Measurements from ENCODE around the gene DCC. TPM values are rescaled to one million over a fixed set of nuclear protein-coding genes. Genes with fewer than 3 reads are reported as not detected.

DCC gene
- polyA plus RNA-seq, 1 donor (not counting 4 experiments of a cell fraction or from before 2014, with no cell fraction given): not detected

DNA sequence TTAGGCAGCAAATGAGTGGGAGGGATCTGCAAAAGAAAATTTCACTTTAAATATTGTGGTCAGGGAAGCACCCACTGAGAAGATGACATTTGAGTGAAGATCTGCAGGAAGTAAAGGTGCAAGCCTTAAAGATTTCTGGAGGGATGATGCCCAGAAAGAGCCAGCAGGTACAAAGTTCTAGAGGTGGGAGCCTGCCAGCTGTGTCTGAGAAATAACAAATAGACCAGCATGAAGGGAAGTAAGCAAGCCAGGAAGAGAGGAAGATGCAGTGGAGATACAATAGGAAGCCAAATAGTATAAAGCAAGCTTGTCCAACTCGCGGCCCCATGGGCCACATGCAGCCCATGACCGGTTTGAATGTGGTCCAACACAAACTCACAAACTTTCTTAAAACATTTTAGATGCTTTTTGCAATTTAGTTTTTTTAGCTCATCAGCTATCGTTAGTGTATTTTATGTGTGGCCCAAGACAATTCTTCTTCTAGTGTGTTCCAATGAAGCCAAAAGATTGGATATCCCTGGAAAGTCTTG, 489.9 kb downstream of the DCC start:
- no peak for DNase-seq (ENCODE audit: low read depth, low spot score)
- Histone ChIP-seq H2AFZ (ENCODE audit: control insufficient read depth, low read length) (no peak overlapping the region), H3K4me1 (ENCODE audit: control insufficient read depth, extremely low read depth, insufficient read depth, low read length) (no peaks in the 10 kb centered on the region)

DNA sequence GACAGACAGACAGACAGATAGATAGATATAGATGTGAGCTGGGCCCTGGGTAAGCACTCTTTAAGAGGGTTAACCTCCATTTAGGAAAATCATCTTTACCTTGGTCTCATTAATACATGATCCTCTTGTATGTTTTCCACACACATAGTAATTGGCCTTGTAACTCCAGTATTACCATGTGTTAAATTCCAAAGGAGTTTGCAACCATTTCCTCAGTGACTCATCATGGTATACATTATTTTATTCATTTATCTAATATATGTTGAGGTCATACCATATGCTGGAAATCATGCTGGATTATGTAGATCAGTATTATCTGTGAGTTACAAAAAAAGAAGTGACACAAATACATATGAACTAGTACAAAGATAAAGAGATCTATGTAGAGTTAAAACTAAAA, 504.3 kb downstream of the DCC start:
- DNase-seq (ENCODE audit: low read depth, low spot score) (no peak), FAIRE-seq (no peak)
- H3K4me1 ChIP-seq (ENCODE audit: control insufficient read depth, extremely low read depth, insufficient read depth, low read length): no peaks in the 10 kb centered on the region
- no peak overlapping the region for H3K9ac ChIP-seq (ENCODE audit: control insufficient read depth, extremely low read depth, insufficient read depth, low read length)
- dilution Hi-C loops (cut with MboI; ENCODE audit: extremely low pct_ligation_motif_present, low sequenced_read_pairs): no loop called here
- H2AFZ ChIP-seq (ENCODE audit: control insufficient read depth, low read length): no peak overlapping the region
- no peaks in the 10 kb centered on the region for H3K9me3 ChIP-seq (ENCODE audit: control insufficient read depth, low read depth, low read length)
- H3K4me2 ChIP-seq (ENCODE audit: control insufficient read depth, extremely low read depth, insufficient read depth, low read depth, low read length): no peak overlapping the region
- no peaks in the 10 kb centered on the region for H3K9me1 ChIP-seq (ENCODE audit: control insufficient read depth, extremely low read depth, insufficient read depth, low read length)
- H3K27ac ChIP-seq (ENCODE audit: control insufficient read depth, insufficient read depth, low read length): no peak overlapping the region
- H3K79me2 ChIP-seq (ENCODE audit: control insufficient read depth, insufficient read depth, low read length): no peaks in the 10 kb centered on the region
- TF ChIP-seq EZH2 (IDR thresholded peaks at IDR 0.05; ENCODE audit: low read length): no peak
- TF ChIP-seq, protein P1, sequence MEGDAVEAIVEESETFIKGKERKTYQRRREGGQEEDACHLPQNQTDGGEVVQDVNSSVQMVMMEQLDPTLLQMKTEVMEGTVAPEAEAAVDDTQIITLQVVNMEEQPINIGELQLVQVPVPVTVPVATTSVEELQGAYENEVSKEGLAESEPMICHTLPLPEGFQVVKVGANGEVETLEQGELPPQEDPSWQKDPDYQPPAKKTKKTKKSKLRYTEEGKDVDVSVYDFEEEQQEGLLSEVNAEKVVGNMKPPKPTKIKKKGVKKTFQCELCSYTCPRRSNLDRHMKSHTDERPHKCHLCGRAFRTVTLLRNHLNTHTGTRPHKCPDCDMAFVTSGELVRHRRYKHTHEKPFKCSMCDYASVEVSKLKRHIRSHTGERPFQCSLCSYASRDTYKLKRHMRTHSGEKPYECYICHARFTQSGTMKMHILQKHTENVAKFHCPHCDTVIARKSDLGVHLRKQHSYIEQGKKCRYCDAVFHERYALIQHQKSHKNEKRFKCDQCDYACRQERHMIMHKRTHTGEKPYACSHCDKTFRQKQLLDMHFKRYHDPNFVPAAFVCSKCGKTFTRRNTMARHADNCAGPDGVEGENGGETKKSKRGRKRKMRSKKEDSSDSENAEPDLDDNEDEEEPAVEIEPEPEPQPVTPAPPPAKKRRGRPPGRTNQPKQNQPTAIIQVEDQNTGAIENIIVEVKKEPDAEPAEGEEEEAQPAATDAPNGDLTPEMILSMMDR (optimal IDR thresholded peaks at IDR 0.05 in 1 of 3, IDR thresholded peaks at IDR 0.05 in 1 of 3, conservative IDR thresholded peaks at IDR 0.05 in 1 of 3; ENCODE audit: extremely low read depth in 1 of 3, insufficient read depth in 2 of 3, low read length in 3 of 3): no peak
- H3K27me3 ChIP-seq (ENCODE audit: control insufficient read depth, extremely low read depth, insufficient read depth, low read length): no peaks in the 10 kb centered on the region
- H3K36me3 ChIP-seq (ENCODE audit: control insufficient read depth in 2 of 2, extremely low read depth in 1 of 2, insufficient read depth in 2 of 2, low read length in 2 of 2): no peaks in the 10 kb centered on the region
- H4K20me1 ChIP-seq (ENCODE audit: control insufficient read depth, extremely low read depth, insufficient read depth, low read length): no peaks in the 10 kb centered on the region
- no peak overlapping the region for H3K4me3 ChIP-seq (ENCODE audit: control insufficient read depth in 2 of 3, extremely low read depth in 1 of 3, insufficient read depth in 2 of 3, low read depth in 1 of 3, low read length in 3 of 3)

More for the DNA sequence above, 489.9 kb downstream of the DCC start:
- H3K27ac ChIP-seq (ENCODE audit: control insufficient read depth, insufficient read depth, low read length): no peak overlapping the region
- no peaks in the 10 kb centered on the region for H3K9me3 ChIP-seq (ENCODE audit: control insufficient read depth, low read depth, low read length)
- TF ChIP-seq, protein P1 (optimal IDR thresholded peaks at IDR 0.05 in 1 of 3, IDR thresholded peaks at IDR 0.05 in 1 of 3, conservative IDR thresholded peaks at IDR 0.05 in 1 of 3; ENCODE audit: extremely low read depth in 1 of 3, insufficient read depth in 2 of 3, low read length in 3 of 3): no peak
- no peak overlapping the region for H3K9ac ChIP-seq (ENCODE audit: control insufficient read depth, extremely low read depth, insufficient read depth, low read length)
- no peaks in the 10 kb centered on the region for H3K27me3 ChIP-seq (ENCODE audit: control insufficient read depth, extremely low read depth, insufficient read depth, low read length)
- H3K4me3 ChIP-seq (ENCODE audit: control insufficient read depth in 2 of 3, extremely low read depth in 1 of 3, insufficient read depth in 2 of 3, low read depth in 1 of 3, low read length in 3 of 3): no peak overlapping the region
- H4K20me1 ChIP-seq (ENCODE audit: control insufficient read depth, extremely low read depth, insufficient read depth, low read length): no peaks in the 10 kb centered on the region
- no peaks in the 10 kb centered on the region for H3K9me1 ChIP-seq (ENCODE audit: control insufficient read depth, extremely low read depth, insufficient read depth, low read length)
- no peaks in the 10 kb centered on the region for H3K79me2 ChIP-seq (ENCODE audit: control insufficient read depth, insufficient read depth, low read length)
- dilution Hi-C loops (cut with MboI; ENCODE audit: extremely low pct_ligation_motif_present, low sequenced_read_pairs): no loop called here
- no peak for FAIRE-seq
- H3K4me2 ChIP-seq (ENCODE audit: control insufficient read depth, extremely low read depth, insufficient read depth, low read depth, low read length): no peak overlapping the region
- H3K36me3 ChIP-seq (ENCODE audit: control insufficient read depth in 2 of 2, extremely low read depth in 1 of 2, insufficient read depth in 2 of 2, low read length in 2 of 2): no peaks in the 10 kb centered on the region

Data from keratinocyte (primary cell).